GM08714 (cell line): ENCODE results near the gene ARG1.
"Not testable (repeated sequence)": the region's sequence is repeated elsewhere in the genome, so short reads cannot be mapped to it uniquely, and the experiment has no call there.

Experiments
- H3K4me3 ChIP-seq: fragments of 200-500 bp; sonication (Bioruptor generic); 2 replicates; pipeline ENCODE4 v1.5.1; 2014; ENCODE audit warnings: mild to moderate bottlenecking, low read length, inconsistent platforms
- ZNF274 ChIP-seq: IDR thresholded peaks from 2 replicates; pipeline ENCODE4 v1.6.1; 2012; ENCODE audit warnings: mild to moderate bottlenecking, low read depth, low read length

ARG1 gene

DNA sequence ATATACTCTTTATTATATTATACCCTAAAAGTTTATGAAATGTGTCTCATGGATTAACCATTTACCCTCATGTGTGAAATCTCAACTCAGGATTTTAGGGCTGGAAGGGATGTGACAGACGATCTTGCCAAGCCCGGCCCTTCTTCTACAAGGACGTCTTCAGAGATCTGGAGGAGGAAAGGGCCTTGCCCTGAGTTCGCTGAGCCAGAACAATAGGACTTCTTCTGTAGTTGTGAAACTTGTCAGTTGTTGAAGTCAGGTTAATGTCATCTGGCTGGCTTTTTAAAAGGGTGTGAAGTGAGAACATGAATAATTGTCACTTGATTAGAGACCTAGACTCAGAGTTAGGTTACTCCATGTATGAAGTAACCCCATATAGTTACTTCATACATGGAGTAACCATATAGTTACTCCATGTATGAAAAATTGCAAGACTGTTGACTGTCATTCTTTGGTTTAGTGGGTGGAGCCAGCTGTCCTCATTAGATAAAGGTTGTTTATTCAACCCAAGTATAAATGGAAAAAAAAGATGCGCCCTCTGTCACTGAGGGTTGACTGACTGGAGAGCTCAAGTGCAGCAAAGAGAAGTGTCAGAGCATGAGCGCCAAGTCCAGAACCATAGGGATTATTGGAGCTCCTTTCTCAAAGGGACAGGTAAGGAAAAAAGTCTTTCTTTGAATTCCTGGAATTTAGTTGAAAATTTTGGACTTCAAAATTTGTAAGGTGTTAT, at the start of gene ARG1:
Gene ARG1, plus strand, starts transcription at position 541 of the 730 bp plus-strand sequence. Its CDS starts 57 bp downstream, at position 598.
- no peak for TF ChIP-seq ZNF274
- no peak within 1 kb of the TSS for H3K4me3 ChIP-seq

GRCh38 chr6:131523988-131524673, 48.9 kb upstream of the ARG1 start:
- no peak for TF ChIP-seq ZNF274
- H3K4me3 ChIP-seq: no peak overlapping the region

DNA sequence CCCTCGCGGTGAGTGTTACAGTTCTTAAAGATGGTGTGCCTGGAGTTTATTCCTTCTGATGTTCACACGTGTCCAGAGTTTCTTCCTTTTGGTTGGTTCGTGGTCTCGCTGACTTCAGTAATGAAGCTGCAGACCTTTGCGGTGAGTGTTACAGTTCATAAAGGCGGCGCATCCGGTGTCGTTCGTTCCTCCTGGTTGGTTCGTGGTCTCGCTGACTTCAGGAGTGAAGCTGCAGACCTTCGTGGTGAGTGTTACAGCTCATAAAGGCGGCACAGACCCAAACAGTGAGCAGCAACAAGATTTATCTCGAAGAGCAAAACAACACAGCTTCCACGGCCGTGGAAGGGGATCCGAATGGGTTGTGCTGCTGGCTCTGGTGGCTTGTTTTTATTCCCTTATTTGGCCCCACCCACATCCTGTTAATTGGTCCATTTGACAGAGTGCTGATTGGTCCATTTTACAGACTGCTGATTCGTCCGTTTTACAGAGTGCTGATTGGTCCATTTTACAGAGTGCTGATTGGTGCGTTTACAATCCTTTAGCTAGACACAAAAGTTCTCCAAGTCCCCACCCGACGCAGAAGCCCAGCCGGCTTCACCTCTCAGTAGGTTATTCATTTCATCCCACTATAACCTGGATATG, 48.2 kb upstream of the ARG1 start:
- no peak overlapping the region for H3K4me3 ChIP-seq
- TF ChIP-seq ZNF274: no peak

DNA sequence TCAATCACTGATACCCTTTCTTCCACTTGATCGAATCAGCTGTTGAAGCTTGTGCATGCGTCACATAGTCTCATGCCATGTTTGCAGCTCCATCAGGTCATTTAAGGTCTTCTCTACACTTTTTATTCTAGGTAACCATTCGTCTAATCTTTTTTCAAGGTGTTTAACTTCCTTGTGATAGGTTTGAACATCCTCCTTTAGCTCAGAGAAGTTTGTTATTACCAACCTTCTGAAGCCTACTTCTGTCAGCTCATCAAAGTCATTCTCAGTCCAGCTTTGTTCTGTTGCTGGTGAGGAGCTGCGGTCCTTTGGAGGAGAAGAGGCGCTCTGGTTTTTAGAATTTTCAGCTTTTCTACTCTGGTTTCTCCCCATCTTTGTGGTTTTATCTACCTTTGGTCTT, 42.1 kb upstream of the ARG1 start:
- H3K4me3 ChIP-seq: not testable (repeated sequence)

DNA sequence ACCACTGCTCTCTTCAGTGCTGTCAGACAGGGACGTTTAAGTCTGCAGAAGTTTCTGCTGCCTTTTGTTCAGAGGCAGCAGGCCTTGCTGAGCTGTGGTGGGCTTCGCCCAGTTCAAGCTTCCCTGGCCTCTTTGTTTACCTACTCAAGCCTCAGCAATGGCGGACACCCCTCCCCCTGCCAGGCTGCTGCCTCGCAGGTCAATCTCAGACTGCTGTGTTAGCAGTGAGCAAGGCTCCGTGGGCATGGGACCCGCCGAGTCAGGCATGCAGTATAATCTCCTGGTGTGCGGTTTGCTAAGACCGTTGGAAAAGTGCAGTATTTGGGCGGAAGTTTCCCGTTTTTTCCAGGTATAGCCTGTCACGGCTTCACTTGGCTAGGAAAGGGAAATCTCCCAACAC, 41.3 kb upstream of the ARG1 start:
- not testable (repeated sequence) for H3K4me3 ChIP-seq

GRCh38 chr6:131532580-131533039, 40.4 kb upstream of the ARG1 start:
- TF ChIP-seq ZNF274: no peak
- H3K4me3 ChIP-seq: no peak overlapping the region

DNA sequence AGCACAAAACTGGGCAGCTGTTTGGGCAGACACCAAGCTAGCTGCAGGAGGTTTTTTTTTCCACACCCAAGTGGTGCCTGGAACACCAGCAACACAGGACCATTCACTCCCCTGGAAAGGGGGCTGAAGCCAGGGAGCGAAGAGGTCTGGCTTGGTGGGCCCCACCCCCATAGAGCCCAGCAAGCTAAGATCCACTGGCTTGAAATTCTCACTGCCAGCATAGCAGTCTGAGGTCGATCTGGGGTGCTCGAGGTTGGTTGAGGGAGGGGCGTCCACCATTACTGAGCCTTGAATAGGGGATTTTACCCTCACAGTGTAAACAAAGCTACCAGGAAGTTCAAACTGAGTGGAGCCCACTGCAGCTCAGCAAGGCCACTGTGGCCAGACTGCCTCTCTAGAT, 34.4 kb upstream of the ARG1 start:
- not testable (repeated sequence) for H3K4me3 ChIP-seq

- no peak overlapping the region for H3K4me3 ChIP-seq
- TF ChIP-seq ZNF274: no peak
Measured at GRCh38 chr6:131545317-131545716, 27.7 kb upstream of the ARG1 start.

GRCh38 chr6:131547488-131547887, 25.5 kb upstream of the ARG1 start:
- no peak overlapping the region for H3K4me3 ChIP-seq
- no peak for TF ChIP-seq ZNF274

GRCh38 chr6:131548441-131548840, 24.6 kb upstream of the ARG1 start:
- TF ChIP-seq ZNF274: no peak
- no peak overlapping the region for H3K4me3 ChIP-seq

DNA sequence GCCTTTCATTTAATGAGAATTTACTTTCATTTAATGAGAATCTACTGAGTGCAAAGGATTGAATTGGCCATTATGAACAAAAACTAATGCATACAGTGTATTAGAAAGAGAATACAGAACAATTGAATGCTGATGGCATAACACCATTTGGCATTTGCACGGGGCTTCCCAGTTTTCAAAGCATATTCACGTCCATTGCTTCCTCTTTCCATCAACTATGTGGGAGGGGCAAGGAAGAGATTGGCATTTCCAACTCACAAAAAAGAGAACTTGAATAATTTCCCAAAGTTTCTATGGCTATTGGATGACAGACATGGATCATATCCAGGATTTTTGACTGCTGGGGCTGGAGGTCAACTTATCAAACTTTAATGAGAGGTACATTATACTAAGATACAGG, 23.2 kb upstream of the ARG1 start:
- no peak for TF ChIP-seq ZNF274

GRCh38 chr6:131551902-131552301, 21.1 kb upstream of the ARG1 start:
- no peak overlapping the region for H3K4me3 ChIP-seq
- no peak for TF ChIP-seq ZNF274

More for the DNA sequence above, 23.2 kb upstream of the ARG1 start:
- no peak overlapping the region for H3K4me3 ChIP-seq

DNA sequence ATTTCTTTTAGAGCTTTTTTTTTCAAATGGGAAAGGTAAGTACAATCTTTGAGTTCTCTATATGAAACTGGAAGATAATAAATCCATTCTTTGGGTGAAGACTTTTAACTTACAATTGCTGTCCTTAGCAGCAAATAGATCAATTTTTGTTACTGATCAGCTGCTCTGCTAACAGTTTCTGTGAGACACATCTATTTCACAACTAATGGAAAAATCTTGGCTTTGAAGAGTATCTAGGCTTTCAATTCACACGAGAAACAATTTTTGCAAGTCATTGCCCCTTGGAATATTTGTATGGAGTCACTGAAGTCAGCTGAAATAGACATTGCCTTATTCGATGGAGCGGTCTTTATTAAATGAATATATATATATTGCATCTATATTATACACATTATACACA, 20.5 kb upstream of the ARG1 start:
- TF ChIP-seq ZNF274: no peak
- H3K4me3 ChIP-seq: no peak overlapping the region

DNA sequence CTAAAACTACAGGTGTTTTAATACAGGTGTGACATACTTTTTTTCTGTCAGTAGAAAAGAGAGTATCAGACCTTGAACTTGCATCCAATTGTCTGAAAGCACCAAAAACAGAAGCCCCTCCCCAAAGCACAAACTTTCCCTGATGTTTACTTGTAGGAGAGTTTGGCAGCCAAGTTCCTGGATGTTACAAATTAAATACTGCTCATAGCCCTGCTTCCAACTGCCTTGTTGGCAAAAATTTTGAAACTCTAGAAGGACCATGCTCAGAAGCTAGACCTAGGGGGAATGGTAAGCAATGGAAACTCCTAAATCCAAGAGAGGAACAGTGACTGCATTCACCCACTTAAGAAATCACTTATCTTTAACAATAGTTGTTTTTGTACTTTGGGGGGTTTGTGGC, 17.0 kb upstream of the ARG1 start:
- TF ChIP-seq ZNF274: no peak
- H3K4me3 ChIP-seq: no peak overlapping the region

DNA sequence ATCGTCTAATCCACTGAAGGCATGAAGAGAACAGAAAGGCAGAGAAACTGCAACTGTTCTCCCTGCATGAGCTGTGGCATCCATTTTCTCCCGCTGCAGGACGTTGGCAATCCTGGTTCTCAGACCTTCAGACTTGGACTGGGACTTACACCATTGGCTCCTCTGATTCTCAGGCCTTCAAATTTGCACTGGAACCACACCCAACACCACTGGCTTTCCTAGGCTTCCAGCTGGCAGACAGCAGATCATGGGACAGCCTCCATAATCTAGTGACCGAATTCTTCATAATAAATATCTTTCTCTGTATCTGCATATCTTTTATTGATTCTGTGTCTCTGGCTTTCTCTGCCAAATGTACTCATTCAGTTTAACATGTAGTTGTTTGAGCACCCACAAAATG, 14.1 kb upstream of the ARG1 start:
- no peak overlapping the region for H3K4me3 ChIP-seq
- no peak for TF ChIP-seq ZNF274
